HL-60 (cell line): ENCODE data around the gene ENPP1.

Source experiments
- TF ChIP-seq, protein P1 (sequence below): IDR thresholded peaks from one replicate; pipeline ENCODE4 v1.5.1; 2011; ENCODE audit warnings: low read length, control low read depth, inconsistent platforms; ENCODE audit not compliant: insufficient read depth
- TF ChIP-seq, protein P2 (sequence below): IDR thresholded peaks from 2 replicates; pipeline ENCODE4 v1.6.1; 2012; ENCODE audit warnings: low read depth; ENCODE audit not compliant: insufficient replicate concordance

DNA sequence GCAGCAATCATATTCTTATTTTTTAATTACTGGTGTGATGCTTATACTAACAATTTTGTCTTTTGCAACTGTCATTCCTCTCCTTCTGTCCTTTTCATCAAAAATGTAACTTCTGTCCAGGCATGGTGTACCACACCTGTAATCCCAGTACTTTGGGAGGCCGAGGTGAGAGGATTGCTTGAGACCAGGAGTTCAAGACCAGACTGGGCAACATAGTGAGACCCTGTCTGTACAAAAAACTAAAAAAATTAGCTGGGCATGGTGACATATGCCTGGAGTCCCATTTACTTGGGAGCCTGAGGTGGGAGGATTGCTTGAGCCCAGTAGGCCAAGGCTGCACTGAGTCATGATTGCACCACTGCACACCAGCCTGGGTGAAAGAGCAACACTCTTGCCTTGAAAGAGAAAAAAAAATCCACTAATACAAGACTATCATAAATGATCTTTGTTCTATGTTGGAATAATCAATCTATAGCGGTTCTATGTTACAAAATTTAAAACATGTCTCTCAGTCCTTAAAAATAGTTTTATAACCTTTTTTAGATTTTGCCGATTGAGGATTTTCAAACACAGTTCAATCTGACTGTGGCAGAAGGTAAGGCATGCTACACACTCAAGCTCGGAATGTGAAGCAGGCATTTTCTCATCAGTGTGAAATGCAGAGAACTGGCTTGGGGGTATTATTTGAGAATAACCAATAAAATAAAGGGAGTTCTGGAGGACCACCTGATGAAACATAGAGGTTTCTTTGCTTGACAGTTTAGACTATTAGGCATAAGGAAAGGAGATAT is 70.4 kb downstream of the ENPP1 start:
- TF ChIP-seq, protein P1, sequence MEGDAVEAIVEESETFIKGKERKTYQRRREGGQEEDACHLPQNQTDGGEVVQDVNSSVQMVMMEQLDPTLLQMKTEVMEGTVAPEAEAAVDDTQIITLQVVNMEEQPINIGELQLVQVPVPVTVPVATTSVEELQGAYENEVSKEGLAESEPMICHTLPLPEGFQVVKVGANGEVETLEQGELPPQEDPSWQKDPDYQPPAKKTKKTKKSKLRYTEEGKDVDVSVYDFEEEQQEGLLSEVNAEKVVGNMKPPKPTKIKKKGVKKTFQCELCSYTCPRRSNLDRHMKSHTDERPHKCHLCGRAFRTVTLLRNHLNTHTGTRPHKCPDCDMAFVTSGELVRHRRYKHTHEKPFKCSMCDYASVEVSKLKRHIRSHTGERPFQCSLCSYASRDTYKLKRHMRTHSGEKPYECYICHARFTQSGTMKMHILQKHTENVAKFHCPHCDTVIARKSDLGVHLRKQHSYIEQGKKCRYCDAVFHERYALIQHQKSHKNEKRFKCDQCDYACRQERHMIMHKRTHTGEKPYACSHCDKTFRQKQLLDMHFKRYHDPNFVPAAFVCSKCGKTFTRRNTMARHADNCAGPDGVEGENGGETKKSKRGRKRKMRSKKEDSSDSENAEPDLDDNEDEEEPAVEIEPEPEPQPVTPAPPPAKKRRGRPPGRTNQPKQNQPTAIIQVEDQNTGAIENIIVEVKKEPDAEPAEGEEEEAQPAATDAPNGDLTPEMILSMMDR, result no peak
- TF ChIP-seq, protein P2, sequence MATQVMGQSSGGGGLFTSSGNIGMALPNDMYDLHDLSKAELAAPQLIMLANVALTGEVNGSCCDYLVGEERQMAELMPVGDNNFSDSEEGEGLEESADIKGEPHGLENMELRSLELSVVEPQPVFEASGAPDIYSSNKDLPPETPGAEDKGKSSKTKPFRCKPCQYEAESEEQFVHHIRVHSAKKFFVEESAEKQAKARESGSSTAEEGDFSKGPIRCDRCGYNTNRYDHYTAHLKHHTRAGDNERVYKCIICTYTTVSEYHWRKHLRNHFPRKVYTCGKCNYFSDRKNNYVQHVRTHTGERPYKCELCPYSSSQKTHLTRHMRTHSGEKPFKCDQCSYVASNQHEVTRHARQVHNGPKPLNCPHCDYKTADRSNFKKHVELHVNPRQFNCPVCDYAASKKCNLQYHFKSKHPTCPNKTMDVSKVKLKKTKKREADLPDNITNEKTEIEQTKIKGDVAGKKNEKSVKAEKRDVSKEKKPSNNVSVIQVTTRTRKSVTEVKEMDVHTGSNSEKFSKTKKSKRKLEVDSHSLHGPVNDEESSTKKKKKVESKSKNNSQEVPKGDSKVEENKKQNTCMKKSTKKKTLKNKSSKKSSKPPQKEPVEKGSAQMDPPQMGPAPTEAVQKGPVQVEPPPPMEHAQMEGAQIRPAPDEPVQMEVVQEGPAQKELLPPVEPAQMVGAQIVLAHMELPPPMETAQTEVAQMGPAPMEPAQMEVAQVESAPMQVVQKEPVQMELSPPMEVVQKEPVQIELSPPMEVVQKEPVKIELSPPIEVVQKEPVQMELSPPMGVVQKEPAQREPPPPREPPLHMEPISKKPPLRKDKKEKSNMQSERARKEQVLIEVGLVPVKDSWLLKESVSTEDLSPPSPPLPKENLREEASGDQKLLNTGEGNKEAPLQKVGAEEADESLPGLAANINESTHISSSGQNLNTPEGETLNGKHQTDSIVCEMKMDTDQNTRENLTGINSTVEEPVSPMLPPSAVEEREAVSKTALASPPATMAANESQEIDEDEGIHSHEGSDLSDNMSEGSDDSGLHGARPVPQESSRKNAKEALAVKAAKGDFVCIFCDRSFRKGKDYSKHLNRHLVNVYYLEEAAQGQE, result no peak
